NCI-H460 (cell line): Measurements from ENCODE around the gene JAGN1. TPM values are rescaled to one million over a fixed set of nuclear protein-coding genes. Genes with fewer than 3 reads are reported as not detected.
A peak's percentile ranks its signal among the peaks of the same experiment; 100 is the strongest.
"Not testable (repeated sequence)": the region's sequence is repeated elsewhere in the genome, so short reads cannot be mapped to it uniquely, and the experiment has no call there.

ENCODE experiments used
- DNase-seq: peaks from one replicate; pipeline ENCODE4 v3.0.0-alpha.2; 2016; ENCODE audit warnings: low read depth; ENCODE audit errors: extremely low read depth
- polyA plus RNA-seq: library from polyadenylated mRNA; depleted of rRNA; stranded (reverse); fragments of >200 nt; gene quantifications from 2 replicates; pipeline ENCODE4 v1.2.3, GENCODE V29; 2014; cell fraction: nucleus; rRNA removed
- total RNA-seq: library from RNA; depleted of rRNA; stranded (reverse); fragments of >200 nt; shearing (Covaris generic); gene quantifications from 2 replicates; pipeline ENCODE4 v1.2.3, GENCODE V29; 2014; rRNA removed

JAGN1 gene
- total RNA-seq = 30.2 and 35.3 TPM in 2 replicates
- polyA plus RNA-seq = 11.4 and 14.4 TPM in 2 replicates

GRCh38 chr3:9890249-9891071, at the start of gene JAGN1:
JAGN1 (plus strand) TSS chr3:9890610; CDS start chr3:9890723, 113 bp downstream.
- DNase-seq = peak; percentile 79

- no peak for DNase-seq
Measured at GRCh38 chr3:9841015-9841414, 49.4 kb upstream of the JAGN1 start.

- peak; percentile 89 for DNase-seq
Measured at GRCh38 chr3:9843715-9844438, 46.5 kb upstream of the JAGN1 start, which contains the start of gene RPUSD3. RPUSD3 (minus strand) TSS chr3:9844008; CDS start chr3:9843990, 18 bp downstream.

GRCh38 chr3:9846231-9846630, 44.2 kb upstream of the JAGN1 start:
- no peak for DNase-seq

- DNase-seq = no peak
Measured at GRCh38 chr3:9846931-9847488, 43.4 kb upstream of the JAGN1 start.

GRCh38 chr3:9847870-9848269, 42.5 kb upstream of the JAGN1 start:
- DNase-seq = not testable (repeated sequence)

GRCh38 chr3:9848860-9849259, 41.5 kb upstream of the JAGN1 start:
- DNase-seq = not testable (repeated sequence)

- DNase-seq = not testable (repeated sequence)
Measured at GRCh38 chr3:9851383-9851782, 39.0 kb upstream of the JAGN1 start.

GRCh38 chr3:9851926-9852325, 38.5 kb upstream of the JAGN1 start:
- DNase-seq = not testable (repeated sequence)

- no peak for DNase-seq
Measured at GRCh38 chr3:9852528-9852927, 37.9 kb upstream of the JAGN1 start.

- not testable (repeated sequence) for DNase-seq
Measured at GRCh38 chr3:9854291-9854940, 36.0 kb upstream of the JAGN1 start.

GRCh38 chr3:9855594-9855993, 34.8 kb upstream of the JAGN1 start:
- DNase-seq = no peak

- DNase-seq = no peak
Measured at GRCh38 chr3:9859530-9860025, 30.8 kb upstream of the JAGN1 start.

- DNase-seq = no peak
Measured at GRCh38 chr3:9861201-9861600, 29.2 kb upstream of the JAGN1 start.

- DNase-seq = no peak
Measured at GRCh38 chr3:9861626-9862130, 28.7 kb upstream of the JAGN1 start.

GRCh38 chr3:9862391-9863057, 27.9 kb upstream of the JAGN1 start:
- DNase-seq = no peak

- no peak for DNase-seq
Measured at GRCh38 chr3:9863058-9863772, 27.2 kb upstream of the JAGN1 start.

- no peak for DNase-seq
Measured at GRCh38 chr3:9864200-9864927, 26.0 kb upstream of the JAGN1 start.
